T-helper 2 cell treated with Interferon-gamma antibody and Interleukin-4, amounts not matched to agents 5 μg/mL and 100 μg/mL, for 36 hours (primary cell): ENCODE results near the gene FNDC3B.

Experiments
- DNase-seq: peaks from one replicate; pipeline ENCODE4 v3.0.0; 2021; ENCODE audit warnings: low spot score
- H3K27ac Mint-ChIP-seq: one replicate; pipeline ENCODE4 v1.8.0; 2021; ENCODE audit warnings: mild to moderate bottlenecking, mixed read lengths
- H3K27me3 Mint-ChIP-seq: one replicate; pipeline ENCODE4 v1.8.0; 2021; ENCODE audit warnings: low read depth, mixed read lengths
- H3K36me3 Mint-ChIP-seq: one replicate; pipeline ENCODE4 v1.8.0; 2021; ENCODE audit warnings: low read depth, mixed read lengths
- H3K4me1 Mint-ChIP-seq: one replicate; pipeline ENCODE4 v1.8.0; 2021; ENCODE audit warnings: low read depth, mixed read lengths
- H3K4me3 Mint-ChIP-seq: one replicate; pipeline ENCODE4 v1.8.0; 2022; ENCODE audit warnings: mild to moderate bottlenecking, moderate library complexity, mixed read lengths
- H3K9me3 Mint-ChIP-seq: one replicate; pipeline ENCODE4 v1.8.0; 2021; ENCODE audit warnings: mixed read lengths

The FNDC3B gene

DNA sequence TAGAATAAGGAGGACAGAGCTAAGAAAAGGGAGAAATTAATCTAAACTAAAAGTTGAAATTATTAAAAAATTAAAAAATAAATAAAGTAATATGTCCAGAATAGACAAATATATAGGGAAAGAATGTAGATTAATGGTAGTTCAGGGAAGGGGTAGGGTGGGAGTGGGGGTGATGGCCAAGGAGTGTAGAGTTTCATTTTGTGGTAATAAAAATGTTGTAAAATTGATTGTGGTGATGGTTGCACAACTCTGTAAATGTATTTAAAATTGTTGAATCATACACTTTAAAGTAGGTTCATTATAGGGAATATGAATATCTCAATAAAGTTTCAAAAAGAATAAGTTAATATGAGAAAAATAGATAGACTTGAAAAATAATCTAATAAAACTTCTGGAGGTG lies 21.0 kb upstream of the FNDC3B start:
- peaks cover 3% of the 10 kb centered on the region for H3K4me1 Mint-ChIP-seq
- H3K36me3 Mint-ChIP-seq = no peaks in the 10 kb centered on the region
- no peak for DNase-seq
- H3K4me3 Mint-ChIP-seq = no peak overlapping the region
- no peaks in the 10 kb centered on the region for H3K9me3 Mint-ChIP-seq
- H3K27me3 Mint-ChIP-seq = peaks cover 14% of the 10 kb centered on the region
- H3K27ac Mint-ChIP-seq = no peak overlapping the region

- H3K9me3 Mint-ChIP-seq = no peaks in the 10 kb centered on the region
- DNase-seq = no peak
- peaks cover 14% of the 10 kb centered on the region for H3K27me3 Mint-ChIP-seq
- no peaks in the 10 kb centered on the region for H3K36me3 Mint-ChIP-seq
- no peaks in the 10 kb centered on the region for H3K4me1 Mint-ChIP-seq
- H3K4me3 Mint-ChIP-seq = no peak overlapping the region
- no peak overlapping the region for H3K27ac Mint-ChIP-seq
These were observed 18.6 kb upstream of the FNDC3B start for GRCh38 chr3:172020763-172021162.

- H3K4me1 Mint-ChIP-seq = no peaks in the 10 kb centered on the region
- no peak overlapping the region for H3K4me3 Mint-ChIP-seq
- H3K27ac Mint-ChIP-seq = no peak overlapping the region
- no peaks in the 10 kb centered on the region for H3K36me3 Mint-ChIP-seq
- no peaks in the 10 kb centered on the region for H3K9me3 Mint-ChIP-seq
- peaks cover 14% of the 10 kb centered on the region for H3K27me3 Mint-ChIP-seq
- no peak for DNase-seq
These were observed 18.2 kb upstream of the FNDC3B start for GRCh38 chr3:172021164-172021563.

DNA sequence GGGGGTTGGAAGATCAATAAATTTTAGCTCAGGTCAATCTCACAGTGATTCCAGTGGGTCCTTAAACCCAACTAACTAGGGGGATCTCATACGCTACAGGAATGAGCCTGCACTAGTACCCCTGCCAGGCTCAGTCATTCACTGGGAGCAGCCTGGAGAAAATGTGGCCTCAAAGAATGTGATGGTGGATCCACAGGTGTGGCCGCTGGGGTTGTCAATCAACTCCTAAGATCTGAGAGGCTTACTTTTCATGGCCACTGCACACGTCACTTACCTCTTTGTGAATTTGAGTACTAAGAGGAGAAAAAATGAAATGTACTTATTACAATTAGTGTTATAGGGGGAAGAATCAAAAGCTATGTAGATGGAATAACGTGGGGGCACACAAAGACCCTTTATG lies 17.5 kb upstream of the FNDC3B start:
- H3K27ac Mint-ChIP-seq = no peak overlapping the region
- no peak for DNase-seq
- H3K36me3 Mint-ChIP-seq = no peaks in the 10 kb centered on the region
- H3K9me3 Mint-ChIP-seq = no peaks in the 10 kb centered on the region
- H3K27me3 Mint-ChIP-seq = peaks cover 14% of the 10 kb centered on the region
- no peaks in the 10 kb centered on the region for H3K4me1 Mint-ChIP-seq
- no peak overlapping the region for H3K4me3 Mint-ChIP-seq

DNA sequence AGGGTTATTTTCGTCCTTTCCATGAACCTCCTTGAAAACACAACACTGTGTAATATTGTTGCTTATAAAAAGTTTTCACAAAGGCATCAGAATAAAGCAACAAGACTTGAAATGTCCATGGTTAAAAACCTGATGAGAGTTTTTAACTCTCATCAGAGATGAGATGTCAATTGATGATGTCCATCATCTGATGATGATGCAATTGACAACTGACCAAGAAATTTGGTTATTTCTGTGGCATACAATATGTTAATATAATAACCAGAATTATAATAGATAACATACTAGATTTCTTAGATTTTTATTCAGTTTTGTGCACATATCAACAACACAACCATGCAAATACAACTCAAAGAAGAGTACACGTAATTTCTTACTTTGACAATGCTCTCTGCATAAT lies 15.5 kb upstream of the FNDC3B start:
- H3K4me3 Mint-ChIP-seq = no peak overlapping the region
- no peak for DNase-seq
- H3K27me3 Mint-ChIP-seq = peaks cover 10% of the 10 kb centered on the region
- no peaks in the 10 kb centered on the region for H3K4me1 Mint-ChIP-seq
- no peaks in the 10 kb centered on the region for H3K9me3 Mint-ChIP-seq
- no peaks in the 10 kb centered on the region for H3K36me3 Mint-ChIP-seq
- no peak overlapping the region for H3K27ac Mint-ChIP-seq

- no peak for DNase-seq
- no peaks in the 10 kb centered on the region for H3K9me3 Mint-ChIP-seq
- H3K27ac Mint-ChIP-seq = no peak overlapping the region
- no peaks in the 10 kb centered on the region for H3K36me3 Mint-ChIP-seq
- no peaks in the 10 kb centered on the region for H3K4me1 Mint-ChIP-seq
- no peak overlapping the region for H3K4me3 Mint-ChIP-seq
- H3K27me3 Mint-ChIP-seq = peaks cover 8% of the 10 kb centered on the region
These were observed 14.7 kb upstream of the FNDC3B start for GRCh38 chr3:172024679-172025078.

DNA sequence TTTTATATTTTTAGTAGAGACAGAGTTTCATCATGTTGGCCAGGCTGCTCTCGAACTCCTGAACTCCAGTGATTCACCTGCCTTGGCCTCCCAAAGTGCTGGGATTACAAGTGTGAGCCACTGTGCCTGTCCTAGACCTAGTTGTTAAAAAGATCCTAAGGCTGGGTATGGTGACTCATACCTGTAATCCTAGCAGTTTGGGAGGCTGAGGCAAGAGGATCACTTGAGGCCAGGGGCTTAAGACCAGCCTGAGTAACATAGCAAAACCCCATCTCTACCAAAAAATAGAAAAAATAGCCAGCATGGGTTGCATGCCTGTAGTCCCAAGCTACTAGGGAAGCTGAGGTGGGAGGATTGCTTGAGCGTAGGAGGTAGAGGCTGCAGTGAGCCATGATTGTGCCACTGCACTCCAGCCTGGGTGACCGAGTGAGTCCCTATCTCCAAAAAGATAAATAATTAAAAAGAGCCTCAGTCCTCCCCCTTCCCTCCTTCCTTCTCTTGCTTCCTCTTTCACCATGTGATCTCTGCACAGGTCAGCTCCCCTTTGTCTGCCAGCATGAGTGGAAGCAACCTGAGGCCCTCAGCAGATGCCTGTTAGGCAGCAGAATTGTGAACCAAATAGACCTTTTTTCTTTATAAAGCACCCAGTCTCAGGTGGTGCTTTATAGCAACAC lies 9.8 kb upstream of the FNDC3B start:
- Mint-ChIP-seq H3K9me3 (no peaks in the 10 kb centered on the region), H3K4me1 (no peaks in the 10 kb centered on the region)

GRCh38 chr3:172030181-172030580 lies 9.2 kb upstream of the FNDC3B start:
- no peak for DNase-seq
- Mint-ChIP-seq H3K4me1 (peaks cover 3% of the 10 kb centered on the region), H3K27ac (no peak overlapping the region), H3K27me3 (no peaks in the 10 kb centered on the region), H3K9me3 (no peaks in the 10 kb centered on the region), H3K36me3 (no peaks in the 10 kb centered on the region), H3K4me3 (no peak overlapping the region)

More for the DNA sequence above, 9.8 kb upstream of the FNDC3B start:
- Mint-ChIP-seq H3K27ac (no peak overlapping the region), H3K27me3 (no peaks in the 10 kb centered on the region), H3K36me3 (no peaks in the 10 kb centered on the region), H3K4me3 (no peak overlapping the region)
- no peak for DNase-seq

GRCh38 chr3:172031996-172032395 lies 7.4 kb upstream of the FNDC3B start:
- Mint-ChIP-seq H3K27ac (no peak overlapping the region), H3K4me1 (peaks cover 6% of the 10 kb centered on the region), H3K27me3 (no peaks in the 10 kb centered on the region), H3K36me3 (no peaks in the 10 kb centered on the region), H3K4me3 (no peak overlapping the region), H3K9me3 (no peaks in the 10 kb centered on the region)
- no peak for DNase-seq

- H3K4me1 Mint-ChIP-seq = peaks cover 6% of the 10 kb centered on the region
- H3K36me3 Mint-ChIP-seq = no peaks in the 10 kb centered on the region
- H3K27me3 Mint-ChIP-seq = no peaks in the 10 kb centered on the region
- H3K27ac Mint-ChIP-seq = no peak overlapping the region
- no peaks in the 10 kb centered on the region for H3K9me3 Mint-ChIP-seq
- no peak for DNase-seq
- H3K4me3 Mint-ChIP-seq = no peak overlapping the region
These were observed 6.0 kb upstream of the FNDC3B start for GRCh38 chr3:172033396-172033795.

DNA sequence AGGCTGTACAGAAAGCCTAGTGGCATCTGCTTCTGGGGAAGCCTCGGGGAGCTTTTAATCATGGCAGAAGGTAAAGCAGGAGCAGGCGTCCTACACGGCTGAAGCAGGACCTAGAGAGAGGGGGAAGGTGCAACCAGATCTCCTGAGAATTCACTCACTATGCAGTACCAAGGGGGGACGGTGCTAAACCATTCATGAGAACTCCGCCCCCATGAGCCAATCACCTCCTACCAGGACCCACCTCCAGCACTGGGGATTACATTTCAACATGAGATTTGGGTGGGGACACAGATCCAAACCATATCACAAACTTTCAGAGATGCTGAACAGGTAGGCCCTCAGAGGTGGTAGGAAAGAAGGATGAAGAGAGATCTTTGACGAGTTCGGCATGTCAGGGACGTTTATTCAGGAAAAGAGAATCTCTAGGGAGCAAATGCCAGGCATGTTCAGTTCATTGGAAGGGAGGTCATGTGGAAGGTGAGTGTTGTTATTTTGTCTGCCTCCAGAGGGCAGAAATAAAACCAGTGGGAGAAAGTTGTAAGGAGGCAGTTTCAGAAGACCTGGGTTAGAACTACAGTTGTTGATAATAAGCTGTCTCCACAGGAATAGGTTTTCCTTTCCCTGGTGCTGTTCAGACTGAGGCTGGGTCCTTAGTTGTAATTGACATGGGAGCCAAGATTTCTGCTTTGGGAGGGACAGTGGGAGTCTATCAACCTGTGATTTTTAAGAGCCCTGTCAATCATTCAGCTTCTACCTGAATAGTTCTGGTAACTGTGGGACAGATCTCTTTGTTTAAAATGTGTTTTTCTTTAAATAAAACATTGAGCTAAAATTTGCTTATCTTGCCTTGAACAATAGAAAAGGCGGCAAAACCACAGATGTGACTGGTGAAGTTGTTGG lies 4.3 kb upstream of the FNDC3B start:
- Mint-ChIP-seq H3K4me3 (no peak overlapping the region), H3K9me3 (no peaks in the 10 kb centered on the region), H3K36me3 (peaks cover 2% of the 10 kb centered on the region), H3K4me1 (peaks cover 12% of the 10 kb centered on the region), H3K27ac (no peak overlapping the region), H3K27me3 (peaks cover 2% of the 10 kb centered on the region)
- DNase-seq = no peak

GRCh38 chr3:172036541-172037215 lies 2.7 kb upstream of the FNDC3B start:
- peaks cover 8% of the 10 kb centered on the region for H3K27me3 Mint-ChIP-seq
- H3K36me3 Mint-ChIP-seq = peaks cover 2% of the 10 kb centered on the region
- H3K27ac Mint-ChIP-seq = no peak overlapping the region
- DNase-seq = no peak
- no peaks in the 10 kb centered on the region for H3K9me3 Mint-ChIP-seq
- H3K4me3 Mint-ChIP-seq = no peak overlapping the region
- H3K4me1 Mint-ChIP-seq = peaks cover 17% of the 10 kb centered on the region

- no peak overlapping the region for H3K27ac Mint-ChIP-seq
- no peaks in the 10 kb centered on the region for H3K9me3 Mint-ChIP-seq
- H3K27me3 Mint-ChIP-seq = peaks cover 13% of the 10 kb centered on the region
- H3K4me1 Mint-ChIP-seq = peaks cover 17% of the 10 kb centered on the region
- no peak for DNase-seq
- H3K4me3 Mint-ChIP-seq = peak overlapping the region; percentile 97
- peaks cover 2% of the 10 kb centered on the region for H3K36me3 Mint-ChIP-seq
These were observed 461 bp upstream of the FNDC3B start for GRCh38 chr3:172038798-172039435.
